Upper lobe of left lung (tissue), 4 donors: Measurements from ENCODE around the gene CNTD1.

Source experiments
- CTCF ChIP-seq, 6 experiments: fragments of 450-650 bp in 4 of 6; fragments of 200-600 bp in 2 of 6; sonication (generic) in 2 of 6; IDR thresholded peaks; one replicate each; pipeline ENCODE4 v1.5.1; 2016 to 2019; ENCODE audit warnings: antibody characterized with exemption in 6 of 6
- EP300 ChIP-seq, 4 donors: sonication (generic); formaldehyde crosslinking; IDR thresholded peaks; one replicate each; pipeline ENCODE4 v1.5.1; 2017; ENCODE audit warnings: antibody characterized with exemption in 4 of 4, control low read depth in 2 of 4
- POLR2AphosphoS5 ChIP-seq, 2 donors: sonication (generic); formaldehyde crosslinking; IDR thresholded peaks; one replicate each; pipeline ENCODE4 v1.5.1; 2017; ENCODE audit warnings: antibody characterized with exemption in 2 of 2

DNA sequence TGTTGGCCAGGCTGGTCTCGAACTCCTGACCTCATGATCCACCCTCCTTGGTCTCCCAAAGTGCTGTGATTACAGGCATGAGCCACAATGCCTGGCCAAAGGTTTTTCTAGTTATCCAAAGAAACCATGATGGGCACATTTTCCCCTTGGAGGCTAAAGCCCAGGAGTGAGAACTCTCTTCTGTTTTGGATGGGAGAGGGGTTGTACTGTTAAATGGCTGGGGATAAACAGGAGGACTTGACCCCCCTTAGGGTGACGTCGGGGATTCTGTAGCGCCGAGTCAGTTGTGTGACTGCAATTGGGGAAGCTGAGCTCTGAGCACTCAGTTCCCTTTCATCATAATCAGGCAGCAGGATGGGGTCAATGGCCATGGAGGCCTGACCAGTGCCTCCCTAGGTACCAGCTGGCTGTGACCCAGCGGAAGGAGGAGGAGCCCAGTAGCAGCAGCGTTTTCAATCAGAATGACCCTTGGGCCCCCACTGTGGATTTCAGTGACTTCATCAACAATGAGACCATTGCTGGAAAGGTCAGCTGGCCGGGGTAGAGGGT is 56.5 kb downstream of the CNTD1 start:
- TF ChIP-seq EP300 (IDR thresholded peaks at IDR 0.05) (no peak), POLR2AphosphoS5 (IDR thresholded peaks at IDR 0.05) (no peak), CTCF (IDR thresholded peaks at IDR 0.05) (no peak)
